Measurements from ENCODE around the gene SYK. TPM values are rescaled to one million over a fixed set of nuclear protein-coding genes. Genes with fewer than 3 reads are reported as not detected.

SYK gene
- total RNA-seq, 1 donor from 2014 or later: 0.36 TPM

DNA sequence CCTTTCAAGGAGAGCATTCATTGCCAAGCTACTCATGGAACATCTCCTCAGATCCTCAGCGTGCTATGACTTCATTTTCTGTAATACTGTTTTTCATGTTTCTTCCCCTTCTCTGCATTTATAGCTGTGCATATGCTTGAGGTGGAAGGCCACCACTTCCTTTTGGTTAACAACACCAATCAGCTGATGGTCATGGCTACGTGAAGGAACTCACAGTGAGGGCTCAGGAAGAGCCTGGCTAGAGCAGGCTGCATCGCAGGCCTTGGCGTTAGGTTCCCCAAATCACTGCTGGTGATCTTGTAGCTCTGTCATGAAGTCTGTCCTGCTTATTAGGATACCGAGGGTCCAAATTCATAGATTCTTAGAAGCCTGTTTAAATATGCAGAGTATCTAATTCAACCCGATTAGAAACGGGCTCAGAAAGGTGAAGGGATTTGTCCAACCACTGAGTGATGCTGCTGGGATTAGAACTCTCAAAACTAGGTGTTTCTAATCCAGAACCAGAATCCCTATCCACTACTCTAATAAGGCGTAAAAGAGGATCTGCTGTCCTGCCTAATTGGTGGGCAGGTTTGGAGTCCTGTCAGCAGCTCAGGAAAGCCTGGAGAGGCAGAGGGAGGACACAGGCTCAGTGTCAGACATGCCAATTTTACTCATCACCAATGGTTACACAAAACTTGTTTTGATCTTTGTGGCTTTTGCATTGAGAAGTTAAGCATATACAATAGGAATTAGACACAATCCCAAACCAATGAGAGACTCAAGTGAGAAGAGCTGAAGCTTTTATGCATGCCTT lies 7.5 kb downstream of the SYK start:
- no peaks in the 10 kb centered on the region for H3K36me3 Mint-ChIP-seq (ENCODE audit: low read depth, unreplicated experiment)
- peaks cover 2% of the 10 kb centered on the region for H3K27me3 Mint-ChIP-seq (ENCODE audit: unreplicated experiment)
- no peak overlapping the region for H3K4me3 Mint-ChIP-seq (ENCODE audit: unreplicated experiment)
- H3K4me1 Mint-ChIP-seq (ENCODE audit: unreplicated experiment): no peaks in the 10 kb centered on the region
- H3K9me3 Mint-ChIP-seq (ENCODE audit: unreplicated experiment): no peaks in the 10 kb centered on the region
- TF ChIP-seq, protein P1, sequence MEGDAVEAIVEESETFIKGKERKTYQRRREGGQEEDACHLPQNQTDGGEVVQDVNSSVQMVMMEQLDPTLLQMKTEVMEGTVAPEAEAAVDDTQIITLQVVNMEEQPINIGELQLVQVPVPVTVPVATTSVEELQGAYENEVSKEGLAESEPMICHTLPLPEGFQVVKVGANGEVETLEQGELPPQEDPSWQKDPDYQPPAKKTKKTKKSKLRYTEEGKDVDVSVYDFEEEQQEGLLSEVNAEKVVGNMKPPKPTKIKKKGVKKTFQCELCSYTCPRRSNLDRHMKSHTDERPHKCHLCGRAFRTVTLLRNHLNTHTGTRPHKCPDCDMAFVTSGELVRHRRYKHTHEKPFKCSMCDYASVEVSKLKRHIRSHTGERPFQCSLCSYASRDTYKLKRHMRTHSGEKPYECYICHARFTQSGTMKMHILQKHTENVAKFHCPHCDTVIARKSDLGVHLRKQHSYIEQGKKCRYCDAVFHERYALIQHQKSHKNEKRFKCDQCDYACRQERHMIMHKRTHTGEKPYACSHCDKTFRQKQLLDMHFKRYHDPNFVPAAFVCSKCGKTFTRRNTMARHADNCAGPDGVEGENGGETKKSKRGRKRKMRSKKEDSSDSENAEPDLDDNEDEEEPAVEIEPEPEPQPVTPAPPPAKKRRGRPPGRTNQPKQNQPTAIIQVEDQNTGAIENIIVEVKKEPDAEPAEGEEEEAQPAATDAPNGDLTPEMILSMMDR (IDR thresholded peaks at IDR 0.05; ENCODE audit: unreplicated experiment): no peak
- DNase-seq (ENCODE audit: low spot score): no peak
- H3K27ac Mint-ChIP-seq (ENCODE audit: unreplicated experiment): no peak overlapping the region

DNA sequence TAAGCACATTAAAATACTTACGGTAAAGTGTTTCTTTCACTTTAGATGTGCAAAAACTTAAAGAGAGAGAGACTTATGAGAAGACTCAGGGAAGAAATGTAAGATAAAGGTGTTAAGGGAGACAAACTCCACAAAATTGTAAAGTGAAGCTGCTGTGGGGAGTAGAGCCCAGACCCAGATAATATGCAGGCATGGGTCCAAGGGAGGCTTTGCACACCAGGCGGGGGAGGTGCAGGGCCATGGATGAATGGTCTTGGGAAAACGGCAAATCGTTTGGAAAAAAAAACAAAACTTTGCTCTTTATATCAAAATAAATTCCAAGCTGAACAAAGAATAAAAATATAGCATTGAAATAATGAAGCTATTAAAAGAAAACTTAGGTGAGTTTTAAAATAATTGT lies 9.1 kb downstream of the SYK start:
- Mint-ChIP-seq H3K4me1 (ENCODE audit: unreplicated experiment) (peaks cover 8% of the 10 kb centered on the region), H3K27me3 (ENCODE audit: unreplicated experiment) (peaks cover 2% of the 10 kb centered on the region), H3K36me3 (ENCODE audit: low read depth, unreplicated experiment) (no peaks in the 10 kb centered on the region), H3K4me3 (ENCODE audit: unreplicated experiment) (no peak overlapping the region), H3K9me3 (ENCODE audit: unreplicated experiment) (no peaks in the 10 kb centered on the region), H3K27ac (ENCODE audit: unreplicated experiment) (no peak overlapping the region)
- DNase-seq (ENCODE audit: low spot score): no peak
- TF ChIP-seq, protein P1 (IDR thresholded peaks at IDR 0.05; ENCODE audit: unreplicated experiment): no peak

DNA sequence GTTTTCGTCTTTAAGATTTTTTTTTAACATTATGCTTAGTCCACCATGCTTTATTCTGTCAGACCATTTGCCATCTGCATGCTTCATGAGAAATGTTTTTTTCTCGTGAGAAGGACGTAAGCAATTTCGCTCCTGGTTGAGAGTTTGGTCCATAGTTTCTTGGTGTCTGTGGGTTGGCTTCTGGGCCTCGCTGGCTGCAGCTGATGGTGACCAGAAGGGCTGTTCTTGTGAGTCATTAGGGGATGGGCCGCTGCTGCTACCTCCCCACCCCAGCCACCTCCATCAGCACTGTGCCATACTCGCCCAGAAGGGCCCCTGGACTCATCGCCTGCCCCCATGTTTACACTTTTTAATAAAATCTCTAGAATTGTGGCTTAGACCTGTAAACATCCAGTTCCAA lies 11.4 kb downstream of the SYK start:
- Mint-ChIP-seq H3K27me3 (ENCODE audit: unreplicated experiment) (peaks cover 6% of the 10 kb centered on the region), H3K36me3 (ENCODE audit: low read depth, unreplicated experiment) (no peaks in the 10 kb centered on the region), H3K4me3 (ENCODE audit: unreplicated experiment) (no peak overlapping the region), H3K27ac (ENCODE audit: unreplicated experiment) (no peak overlapping the region), H3K4me1 (ENCODE audit: unreplicated experiment) (peaks cover 13% of the 10 kb centered on the region), H3K9me3 (ENCODE audit: unreplicated experiment) (no peaks in the 10 kb centered on the region)
- TF ChIP-seq, protein P1 (IDR thresholded peaks at IDR 0.05; ENCODE audit: unreplicated experiment): no peak
- DNase-seq (ENCODE audit: low spot score): no peak

DNA sequence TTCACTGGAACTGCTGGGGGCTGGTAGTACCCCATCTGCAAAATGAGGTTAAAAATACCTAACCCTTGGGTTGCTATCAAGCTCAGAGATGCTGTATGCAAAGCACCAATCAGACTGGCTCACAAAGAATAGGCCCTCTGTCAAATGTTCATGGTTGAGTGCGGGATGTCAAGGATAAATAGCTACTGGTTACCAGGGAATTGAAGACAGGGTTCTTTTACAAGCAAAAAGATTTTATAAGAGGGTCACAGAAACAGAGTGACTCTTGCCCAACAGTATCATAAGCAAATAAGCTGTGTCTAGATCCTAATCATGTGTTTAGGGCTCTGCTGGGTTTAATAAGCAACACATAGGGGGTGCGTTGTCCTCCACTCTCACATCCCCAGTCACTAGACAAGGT lies 11.9 kb downstream of the SYK start:
- Mint-ChIP-seq H3K27me3 (ENCODE audit: unreplicated experiment) (peaks cover 6% of the 10 kb centered on the region), H3K27ac (ENCODE audit: unreplicated experiment) (no peak overlapping the region), H3K36me3 (ENCODE audit: low read depth, unreplicated experiment) (no peaks in the 10 kb centered on the region), H3K4me1 (ENCODE audit: unreplicated experiment) (peaks cover 13% of the 10 kb centered on the region), H3K4me3 (ENCODE audit: unreplicated experiment) (no peak overlapping the region), H3K9me3 (ENCODE audit: unreplicated experiment) (no peaks in the 10 kb centered on the region)
- TF ChIP-seq, protein P1 (IDR thresholded peaks at IDR 0.05; ENCODE audit: unreplicated experiment): no peak
- no peak for DNase-seq (ENCODE audit: low spot score)

DNA sequence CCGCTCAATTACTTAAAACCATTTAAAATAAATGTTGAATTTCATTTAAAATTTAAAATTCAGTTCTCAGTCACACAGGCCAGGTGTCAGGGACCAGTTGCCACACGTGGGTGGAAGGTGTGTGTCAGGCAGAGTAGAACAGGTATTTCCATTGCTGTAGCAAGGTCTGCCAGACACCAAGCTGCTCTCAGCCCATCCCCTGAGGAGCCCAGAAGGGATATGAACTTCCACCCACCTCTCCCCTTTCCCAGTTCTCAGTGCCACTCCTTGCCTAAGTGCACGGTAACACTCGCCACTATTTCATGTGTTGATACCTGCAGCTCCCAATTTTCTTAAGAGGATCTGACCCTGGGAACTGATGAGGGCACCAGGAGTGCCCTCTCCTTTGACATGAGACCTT lies 12.7 kb downstream of the SYK start:
- no peaks in the 10 kb centered on the region for H3K9me3 Mint-ChIP-seq (ENCODE audit: unreplicated experiment)
- no peak overlapping the region for H3K27ac Mint-ChIP-seq (ENCODE audit: unreplicated experiment)
- no peaks in the 10 kb centered on the region for H3K36me3 Mint-ChIP-seq (ENCODE audit: low read depth, unreplicated experiment)
- peaks cover 6% of the 10 kb centered on the region for H3K27me3 Mint-ChIP-seq (ENCODE audit: unreplicated experiment)
- DNase-seq (ENCODE audit: low spot score): no peak
- TF ChIP-seq, protein P1 (IDR thresholded peaks at IDR 0.05; ENCODE audit: unreplicated experiment): no peak
- no peak overlapping the region for H3K4me3 Mint-ChIP-seq (ENCODE audit: unreplicated experiment)
- H3K4me1 Mint-ChIP-seq (ENCODE audit: unreplicated experiment): peaks cover 13% of the 10 kb centered on the region

Data from endothelial cell (in vitro differentiated cells).